GM20000 (cell line): Measurements from ENCODE around the gene TNRC6A.

Source experiments
- DNase-seq: peaks from one replicate; pipeline ENCODE4 v3.0.0; 2012; ENCODE audit warnings: low spot score
- CTCF ChIP-seq: IDR thresholded peaks from 2 replicates; pipeline ENCODE4 v1.5.1; 2012; ENCODE audit warnings: mild to moderate bottlenecking, control low read depth; ENCODE audit errors: extremely low read depth, missing control alignments

Gene TNRC6A

GRCh38 chr16:24758373-24758772 is 28.9 kb downstream of the TNRC6A start:
- no peak for DNase-seq

GRCh38 chr16:24759006-24759405 is 29.6 kb downstream of the TNRC6A start:
- TF ChIP-seq CTCF, result no peak
- DNase-seq, result no peak

More at GRCh38 chr16:24758373-24758772, 28.9 kb downstream of the TNRC6A start:
- no peak for TF ChIP-seq CTCF

- no peak for DNase-seq
- TF ChIP-seq CTCF, result no peak
Measured at GRCh38 chr16:24761526-24761925, 32.1 kb downstream of the TNRC6A start.

GRCh38 chr16:24764916-24765315 is 35.5 kb downstream of the TNRC6A start:
- TF ChIP-seq CTCF, result no peak
- no peak for DNase-seq

- TF ChIP-seq CTCF, result no peak
- DNase-seq, result no peak
Measured at GRCh38 chr16:24766057-24766456, 36.6 kb downstream of the TNRC6A start.

- no peak for DNase-seq
- TF ChIP-seq CTCF, result no peak
Measured at GRCh38 chr16:24769806-24770205, 40.4 kb downstream of the TNRC6A start.

GRCh38 chr16:24771132-24771778 is 41.8 kb downstream of the TNRC6A start:
- no peak for TF ChIP-seq CTCF
- DNase-seq, result no peak
